A549 (cell line): ENCODE results near the gene ENTREP1. TPM values are rescaled to one million over a fixed set of nuclear protein-coding genes. Genes with fewer than 3 reads are reported as not detected.

Experiments used
- ATAC-seq, 2 experiments: fragments of 200-7000 bp in 1 of 2; fragments of >200 bp in 1 of 2; cut with Nextera tagmentation in 1 of 2; cut with Tn5 transposase in 1 of 2; 3 replicates each; pipeline versions ENCODE4 v1.8.0 to v1.9.1; 2018 to 2020; ENCODE audit warnings: mild to moderate bottlenecking in 1 of 2, moderate library complexity in 1 of 2
- CTCF ChIA-PET: fragments of 300-600 bp; sonication (Branson Sonifier 250); formaldehyde crosslinking; extraction: SDS; loops from one replicate; lab custom pipeline; 2021; ENCODE audit warnings: antibody characterized with exemption, inconsistent platforms; lab: Yijun Ruan, JAX
- POLR2A ChIA-PET: fragments of 350-600 bp; formaldehyde crosslinking; extraction: SDS; loops from one replicate; lab custom pipeline; 2021; ENCODE audit warnings: antibody characterized with exemption, inconsistent platforms; lab: Yijun Ruan, JAX
- DNase-seq, 2 experiments: peaks; one replicate each; pipeline versions ENCODE4 v3.0.0 to v3.0.0-alpha.2; 2011 to 2016; ENCODE audit warnings: low read depth in 1 of 2, low spot score in 1 of 2
- FAIRE-seq: peaks from 2 replicates; lab custom pipeline; 2011; peaks lifted over from hg19 to GRCh38; lab: Jason Lieb, UNC
- H3K27ac ChIP-seq, 2 experiments: fragments of >200 bp; sonication (Bioruptor Twin); formaldehyde crosslinking; 3 replicates each; pipeline ENCODE4 v1.5.1; 2016 to 2017
- H3K4me1 ChIP-seq: fragments of >200 bp; sonication (Bioruptor Twin); formaldehyde crosslinking; 3 replicates; pipeline ENCODE4 v1.6.1; 2016
- H3K4me2 ChIP-seq: fragments of >200 bp; sonication (Bioruptor Twin); formaldehyde crosslinking; 3 replicates; pipeline ENCODE4 v1.6.1; 2016
- H3K4me3 ChIP-seq: fragments of >200 bp; sonication (Bioruptor Twin); formaldehyde crosslinking; 3 replicates; pipeline ENCODE4 v1.5.1; 2016
- H3K9me3 ChIP-seq: fragments of >200 bp; sonication (Bioruptor Twin); formaldehyde crosslinking; 3 replicates; pipeline ENCODE4 v1.6.1; 2016
- BCL3 ChIP-seq: fragments of >200 bp; sonication (Bioruptor Twin); formaldehyde crosslinking; IDR thresholded peaks from 3 replicates; pipeline ENCODE4 v1.6.1; 2016
- BHLHE40 ChIP-seq: IDR thresholded peaks from 2 replicates; pipeline ENCODE4 v1.6.1; 2012; ENCODE audit warnings: low read depth, low read length, inconsistent platforms
- CBX2 ChIP-seq: fragments of 200-600 bp; sonication (generic); IDR thresholded peaks from 2 replicates; pipeline ENCODE4 v1.6.1; 2016; ENCODE audit warnings: low read depth, mild to moderate bottlenecking, borderline replicate concordance
- CBX8 ChIP-seq: fragments of 200-600 bp; sonication (generic); IDR thresholded peaks from 2 replicates; pipeline ENCODE4 v1.6.1; 2016
- CHD4 ChIP-seq: fragments of 200-600 bp; sonication (generic); IDR thresholded peaks from 2 replicates; pipeline ENCODE4 v1.6.1; 2016; ENCODE audit warnings: antibody characterized with exemption, mild to moderate bottlenecking, borderline replicate concordance
- ELK1 ChIP-seq: fragments of 150-350 bp; IDR thresholded peaks from 2 replicates; pipeline ENCODE4 v1.6.1; 2014; ENCODE audit warnings: low read depth, mild to moderate bottlenecking, low read length
- JUN ChIP-seq, 2 experiments: fragments of >200 bp; sonication (Bioruptor Twin); formaldehyde crosslinking; IDR thresholded peaks; 2 replicates in 1 of 2; 3 replicates in 1 of 2; pipeline ENCODE4 v1.6.1; 2016 to 2017
- MAFK ChIP-seq: fragments of 450-650 bp; IDR thresholded peaks from 2 replicates; pipeline ENCODE4 v1.6.1; 2014; ENCODE audit not compliant: partially characterized antibody
- NFE2L2 ChIP-seq: fragments of 150-350 bp; conservative IDR thresholded peaks from 2 replicates; pipeline ENCODE4 v1.6.1; 2014; ENCODE audit warnings: low read length
- NPAS2 ChIP-seq: fragments of 250-450 bp; sonication (Bioruptor Pico); IDR thresholded peaks from 2 replicates; pipeline ENCODE4 v1.8.0; 2022; ENCODE audit warnings: mild to moderate bottlenecking, moderate library complexity, borderline replicate concordance
- NR3C1 ChIP-seq: fragments of >200 bp; sonication (Bioruptor Twin); formaldehyde crosslinking; IDR thresholded peaks from 3 replicates; pipeline ENCODE4 v1.6.1; 2017
- PHF8 ChIP-seq: fragments of 200-600 bp; sonication (generic); IDR thresholded peaks from 2 replicates; pipeline ENCODE4 v1.6.1; 2016; ENCODE audit warnings: low read depth, mild to moderate bottlenecking, antibody characterized with exemption, moderate library complexity, borderline replicate concordance
- POLR2A ChIP-seq: IDR thresholded peaks from 2 replicates; pipeline ENCODE4 v1.6.1; 2012; ENCODE audit warnings: mild to moderate bottlenecking, low read length
- REST ChIP-seq: fragments of 200-600 bp; sonication (generic); IDR thresholded peaks from 2 replicates; pipeline ENCODE4 v1.6.1; 2016; ENCODE audit warnings: antibody characterized with exemption, mild to moderate bottlenecking, moderate library complexity
- RNF2 ChIP-seq: fragments of 200-600 bp; sonication (generic); IDR thresholded peaks from 2 replicates; pipeline ENCODE4 v1.6.1; 2016; ENCODE audit warnings: low read depth, mild to moderate bottlenecking, antibody characterized with exemption, moderate library complexity, borderline replicate concordance
- TP53 ChIP-seq: fragments of 250-450 bp; sonication (Bioruptor Pico); IDR thresholded peaks from 2 replicates; pipeline ENCODE4 v1.5.0; 2021; ENCODE audit warnings: mild to moderate bottlenecking, moderate library complexity
- USF2 ChIP-seq: fragments of 450-650 bp; IDR thresholded peaks from 2 replicates; pipeline ENCODE4 v1.6.1; 2014; ENCODE audit warnings: antibody characterized with exemption
- ZC3H11A ChIP-seq: fragments of 450-650 bp; IDR thresholded peaks from 2 replicates; pipeline ENCODE4 v1.6.1; 2014; ENCODE audit warnings: antibody characterized with exemption, mild to moderate bottlenecking
- ZFP36 ChIP-seq: fragments of 450-650 bp; IDR thresholded peaks from 2 replicates; pipeline ENCODE4 v1.6.1; 2014; ENCODE audit warnings: borderline replicate concordance; ENCODE audit not compliant: partially characterized antibody
- WGBS: methylation state at CpG from one replicate; pipeline ENCODE4 v1.1.6; 2017; ENCODE audit errors: missing lambda C conversion rate; 5-methylcytosine and 5-hydroxymethylcytosine counted together
- polyA plus RNA-seq, 4 experiments: library from polyadenylated mRNA; depleted of rRNA in 3 of 4; stranded (reverse); fragments of >200 nt; fragmentation: RNase III in 1 of 4; extraction: RNeasy Plus Mini Kit Qiagen cat#74134 plus additional on column Dnase treatment in 1 of 4; gene quantifications; 2 replicates in 3 of 4; 3 replicates in 1 of 4; pipeline ENCODE4 v1.2.3, GENCODE V29; 2011 to 2017

The ENTREP1 gene
- polyA plus RNA-seq, 2 of the 4 experiments (the other 2 are of a cell fraction) = 0.03 to 0.09 TPM

- no peak for TF ChIP-seq ELK1
- no peak for TF ChIP-seq PHF8
These were observed 14.6 kb downstream of the ENTREP1 start (continued) for GRCh38 chr9:69339620-69340019.

GRCh38 chr9:69340631-69341030 is 15.6 kb downstream of the ENTREP1 start:
- POLR2A ChIA-PET = no interaction called here
- H3K4me2 ChIP-seq = no peak overlapping the region
- no peak overlapping the region for H3K27ac ChIP-seq
- WGBS = 57% methylated on average over 3 of the region's 3 CpGs
- no peak for ATAC-seq
- TF ChIP-seq TP53 (CRISPR knock-in tag) = no peak
- TF ChIP-seq ZFP36 = no peak
- TF ChIP-seq RNF2 = no peak
- no peak for TF ChIP-seq ZC3H11A
- TF ChIP-seq CHD4 = no peak
- no peak overlapping the region for H3K4me3 ChIP-seq
- CTCF ChIA-PET = no interaction called here
- no peaks in the 10 kb centered on the region for H3K9me3 ChIP-seq
- DNase-seq = no peak
- no peak for FAIRE-seq
- no peaks in the 10 kb centered on the region for H3K4me1 ChIP-seq

GRCh38 chr9:69342769-69343168 is 17.8 kb downstream of the ENTREP1 start:
- CTCF ChIA-PET = interaction anchor here (0.9 to 1.4 kb wide), 3 partner anchors 9 to 80 kb away, joined by 3 read pairs; no protein-coding TSS in a partner anchor
- no peak for FAIRE-seq

GRCh38 chr9:69344459-69344858 is 19.4 kb downstream of the ENTREP1 start:
- TF ChIP-seq TP53 (CRISPR knock-in tag) (no peak), BCL3 (no peak), ZC3H11A (no peak), CBX2 (no peak), MAFK (no peak), REST (no peak), NFE2L2 (no peak), POLR2A (no peak), NPAS2 (CRISPR knock-in tag) (no peak), USF2 (no peak), CBX8 (no peak), ZFP36 (no peak), BHLHE40 (no peak), JUN (IDR thresholded peaks at IDR 0.05) (no peak), CHD4 (no peak)
- H3K27ac ChIP-seq = no peak overlapping the region
- ChIA-PET POLR2A (no interaction called here), CTCF (no interaction called here)
- no peak overlapping the region for H3K4me2 ChIP-seq
- ATAC-seq (no peak), DNase-seq (no peak), FAIRE-seq (no peak)
- 13% methylated on average over 4 of the region's 4 CpGs for WGBS
- H3K4me3 ChIP-seq = no peak overlapping the region
- no peaks in the 10 kb centered on the region for H3K4me1 ChIP-seq
- H3K9me3 ChIP-seq = no peaks in the 10 kb centered on the region

More at GRCh38 chr9:69342769-69343168, 17.8 kb downstream of the ENTREP1 start:
- H3K4me3 ChIP-seq = no peak overlapping the region
- H3K9me3 ChIP-seq = no peaks in the 10 kb centered on the region
- DNase-seq = no peak
- no peak overlapping the region for H3K4me2 ChIP-seq
- no peak for ATAC-seq
- POLR2A ChIA-PET = no interaction called here
- no peaks in the 10 kb centered on the region for H3K4me1 ChIP-seq
- no peak overlapping the region for H3K27ac ChIP-seq
- no peak for TF ChIP-seq NR3C1
- TF ChIP-seq BCL3 = no peak
- 32% methylated on average over 1 of the region's 1 CpG for WGBS
